Chondrocyte (in vitro differentiated cells): ENCODE data around the gene FGD4. TPM values are rescaled to one million over a fixed set of nuclear protein-coding genes. Genes with fewer than 3 reads are reported as not detected.

ENCODE experiments used
- DNase-seq: peaks from one replicate; pipeline ENCODE4 v3.0.0; 2021; ENCODE audit warnings: mixed read lengths, low spot score
- H3K27ac Mint-ChIP-seq: one replicate; pipeline ENCODE4 v1.8.0; 2021; ENCODE audit warnings: mild to moderate bottlenecking, moderate library complexity, mixed read lengths; ENCODE audit not compliant: unreplicated experiment
- H3K27me3 Mint-ChIP-seq: 2 replicates; pipeline ENCODE4 v1.8.0; 2021; ENCODE audit warnings: low read depth, mixed read lengths
- H3K36me3 Mint-ChIP-seq: 2 replicates; pipeline ENCODE4 v1.8.0; 2021; ENCODE audit warnings: low read depth, mixed read lengths
- H3K4me1 Mint-ChIP-seq: 2 replicates; pipeline ENCODE4 v1.8.0; 2021; ENCODE audit warnings: low read depth, mild to moderate bottlenecking, mixed read lengths
- H3K4me3 Mint-ChIP-seq: one replicate; pipeline ENCODE4 v1.8.0; 2021; ENCODE audit warnings: mild to moderate bottlenecking, moderate library complexity, mixed read lengths; ENCODE audit not compliant: unreplicated experiment
- H3K9me3 Mint-ChIP-seq: 2 replicates; pipeline ENCODE4 v1.8.0; 2021; ENCODE audit warnings: low read depth, mixed read lengths
- CTCF ChIP-seq: fragments of 200-600 bp; sonication (generic); IDR thresholded peaks from 2 replicates; pipeline ENCODE4 v1.5.0; 2021; ENCODE audit warnings: antibody characterized with exemption, mild to moderate bottlenecking, moderate library complexity
- total RNA-seq: library from RNA; stranded (reverse); gene quantifications from 3 replicates; pipeline ENCODE4 v1.2.1, GENCODE V29; 2021

FGD4 gene
- total RNA-seq, 1 donor from 2014 or later = 8.7 TPM

GRCh38 chr12:32651151-32651955 lies 252.0 kb downstream of the FGD4 start:
- H3K27ac Mint-ChIP-seq = no peak overlapping the region
- no peaks in the 10 kb centered on the region for H3K9me3 Mint-ChIP-seq
- H3K4me3 Mint-ChIP-seq = no peak overlapping the region
- H3K27me3 Mint-ChIP-seq = no peaks in the 10 kb centered on the region
- no peaks in the 10 kb centered on the region for H3K36me3 Mint-ChIP-seq
- DNase-seq = no peak
- no peak for TF ChIP-seq CTCF
- H3K4me1 Mint-ChIP-seq = peaks cover 4% of the 10 kb centered on the region

DNA sequence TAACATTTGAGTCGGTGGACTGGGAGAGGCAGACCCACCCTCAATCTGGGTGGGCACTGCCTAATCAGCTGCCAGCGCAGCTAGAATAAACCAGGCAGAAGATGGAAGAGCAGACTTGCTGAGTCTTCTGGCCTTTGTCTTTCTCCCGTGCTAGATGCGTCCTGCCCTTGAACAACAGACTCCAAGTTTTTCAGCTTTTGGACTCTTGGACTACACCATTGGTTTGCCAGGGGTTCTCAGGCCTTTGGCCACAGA lies 252.5 kb downstream of the FGD4 start:
- no peak for TF ChIP-seq CTCF
- H3K36me3 Mint-ChIP-seq = no peaks in the 10 kb centered on the region
- H3K4me3 Mint-ChIP-seq = no peak overlapping the region
- DNase-seq = no peak
- H3K9me3 Mint-ChIP-seq = no peaks in the 10 kb centered on the region
- H3K27ac Mint-ChIP-seq = no peak overlapping the region
- H3K27me3 Mint-ChIP-seq = no peaks in the 10 kb centered on the region
- peaks cover 4% of the 10 kb centered on the region for H3K4me1 Mint-ChIP-seq

- no peak for TF ChIP-seq CTCF
- Mint-ChIP-seq H3K27me3 (no peaks in the 10 kb centered on the region), H3K4me1 (peaks cover 12% of the 10 kb centered on the region), H3K27ac (no peak overlapping the region), H3K4me3 (no peak overlapping the region), H3K9me3 (no peaks in the 10 kb centered on the region), H3K36me3 (no peaks in the 10 kb centered on the region)
- no peak for DNase-seq
Observed at GRCh38 chr12:32659908-32660440, 260.6 kb downstream of the FGD4 start.

- Mint-ChIP-seq H3K9me3 (no peaks in the 10 kb centered on the region), H3K27me3 (no peaks in the 10 kb centered on the region), H3K27ac (no peak overlapping the region), H3K4me1 (peaks cover 12% of the 10 kb centered on the region), H3K36me3 (no peaks in the 10 kb centered on the region), H3K4me3 (no peak overlapping the region)
- DNase-seq = no peak
- TF ChIP-seq CTCF = no peak
Observed at GRCh38 chr12:32661706-32662105, 262.3 kb downstream of the FGD4 start.

DNA sequence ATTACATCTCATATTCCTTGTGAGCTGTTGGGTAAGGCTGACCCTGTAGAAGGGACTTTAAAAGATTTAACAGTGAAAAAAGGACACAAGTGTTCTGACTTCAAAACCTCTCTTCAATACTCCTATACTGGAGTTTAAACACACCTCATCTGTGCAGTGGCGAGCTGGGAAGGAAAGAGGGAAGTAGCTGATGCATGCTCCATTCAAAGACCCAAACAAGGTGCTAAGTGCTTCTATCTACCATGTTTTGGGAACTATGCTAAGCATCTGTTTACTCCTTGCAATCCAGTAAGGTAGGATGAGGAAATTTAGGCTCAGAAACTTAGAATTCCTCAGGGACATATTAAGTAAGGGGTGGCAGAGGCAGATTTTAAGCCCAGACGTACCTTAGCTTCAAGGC lies 263.3 kb downstream of the FGD4 start:
- H3K36me3 Mint-ChIP-seq = no peaks in the 10 kb centered on the region
- DNase-seq = no peak
- H3K4me3 Mint-ChIP-seq = no peak overlapping the region
- H3K9me3 Mint-ChIP-seq = no peaks in the 10 kb centered on the region
- H3K27me3 Mint-ChIP-seq = no peaks in the 10 kb centered on the region
- H3K27ac Mint-ChIP-seq = no peak overlapping the region
- TF ChIP-seq CTCF = no peak
- peaks cover 10% of the 10 kb centered on the region for H3K4me1 Mint-ChIP-seq
